ENCODE data around the gene CENPH. TPM values are rescaled to one million over a fixed set of nuclear protein-coding genes. Genes with fewer than 3 reads are reported as not detected.
"Not testable (repeated sequence)": the region's sequence is repeated elsewhere in the genome, so short reads cannot be mapped to it uniquely, and the experiment has no call there.

CENPH gene
- total RNA-seq, 1 donor from 2014 or later, result not detected

- H3K4me3 ChIP-seq, result no peak overlapping the region
- H3K27ac ChIP-seq, result no peak overlapping the region
- H3K4me1 ChIP-seq, result peaks cover 0 to 6% of the 10 kb centered on the region in 2 donors
- DNase-seq (ENCODE audit: low spot score in 2 of 2), result no peak
- H3K27me3 ChIP-seq, result no peaks in the 10 kb centered on the region
- H3K36me3 ChIP-seq, result peaks cover 3 to 5% of the 10 kb centered on the region in 2 donors
- intact Hi-C loops (cut with DNase I), result loop anchor here (10.0 kb wide), 1 partner anchor 55 kb away; no protein-coding TSS in a partner anchor
- no peak for TF ChIP-seq CTCF (IDR thresholded peaks at IDR 0.05)
- no peaks in the 10 kb centered on the region for H3K9me3 ChIP-seq
Observed at GRCh38 chr5:69219939-69220338, 30.6 kb downstream of the CENPH start.

GRCh38 chr5:69220371-69220770 lies 31.0 kb downstream of the CENPH start:
- DNase-seq (ENCODE audit: low spot score in 2 of 2); H3K9me3 ChIP-seq; H3K27ac ChIP-seq; H3K4me1 ChIP-seq; intact Hi-C loops (cut with DNase I); H3K4me3 ChIP-seq; H3K27me3 ChIP-seq; H3K36me3 ChIP-seq: not testable (repeated sequence)

- DNase-seq (ENCODE audit: low spot score in 2 of 2); H3K9me3 ChIP-seq; intact Hi-C loops (cut with DNase I); H3K4me1 ChIP-seq; H3K4me3 ChIP-seq; H3K36me3 ChIP-seq; H3K27ac ChIP-seq; H3K27me3 ChIP-seq: not testable (repeated sequence)
Observed at GRCh38 chr5:69220833-69221232, 31.4 kb downstream of the CENPH start.

GRCh38 chr5:69224520-69224919 lies 35.1 kb downstream of the CENPH start:
- no peaks in the 10 kb centered on the region for H3K4me1 ChIP-seq
- peaks cover 18 to 25% of the 10 kb centered on the region in 2 donors for H3K36me3 ChIP-seq
- H3K27me3 ChIP-seq, result no peaks in the 10 kb centered on the region
- no peak for TF ChIP-seq CTCF (IDR thresholded peaks at IDR 0.05)
- H3K4me3 ChIP-seq, result no peak overlapping the region
- intact Hi-C loops (cut with DNase I), result no loop called here
- H3K27ac ChIP-seq, result no peak overlapping the region
- no peak for DNase-seq (ENCODE audit: low spot score in 2 of 2)
- H3K9me3 ChIP-seq, result no peaks in the 10 kb centered on the region

- intact Hi-C loops (cut with DNase I), result no loop called here
- H3K36me3 ChIP-seq, result peaks cover 20 to 34% of the 10 kb centered on the region in 2 donors
- H3K4me3 ChIP-seq, result no peak overlapping the region
- DNase-seq (ENCODE audit: low spot score in 2 of 2), result no peak
- H3K27me3 ChIP-seq, result no peaks in the 10 kb centered on the region
- H3K27ac ChIP-seq, result no peak overlapping the region
- H3K9me3 ChIP-seq, result no peaks in the 10 kb centered on the region
- no peak for TF ChIP-seq CTCF (IDR thresholded peaks at IDR 0.05)
- H3K4me1 ChIP-seq, result no peaks in the 10 kb centered on the region
Observed at GRCh38 chr5:69225860-69226259, 36.5 kb downstream of the CENPH start.

- no peak for DNase-seq (ENCODE audit: low spot score in 2 of 2)
- intact Hi-C loops (cut with DNase I), result loop anchor here (5.0 kb wide), 1 partner anchor 188 kb away; no protein-coding TSS in a partner anchor
- H3K4me1 ChIP-seq, result no peaks in the 10 kb centered on the region
- no peak overlapping the region for H3K27ac ChIP-seq
- H3K27me3 ChIP-seq, result no peaks in the 10 kb centered on the region
- no peak for TF ChIP-seq CTCF (IDR thresholded peaks at IDR 0.05)
- no peaks in the 10 kb centered on the region for H3K9me3 ChIP-seq
- H3K4me3 ChIP-seq, result no peak overlapping the region
- H3K36me3 ChIP-seq, result peaks cover 17 to 29% of the 10 kb centered on the region in 2 donors
Observed at GRCh38 chr5:69230181-69230580, 40.8 kb downstream of the CENPH start.

GRCh38 chr5:69231281-69231680 lies 41.9 kb downstream of the CENPH start:
- DNase-seq (ENCODE audit: low spot score in 2 of 2), result no peak
- Histone ChIP-seq H3K4me1 (peaks cover 0 to 5% of the 10 kb centered on the region in 2 donors), H3K4me3 (no peak overlapping the region), H3K9me3 (no peaks in the 10 kb centered on the region), H3K36me3 (peaks cover 17 to 29% of the 10 kb centered on the region in 2 donors), H3K27me3 (no peaks in the 10 kb centered on the region), H3K27ac (no peak overlapping the region)
- TF ChIP-seq CTCF (IDR thresholded peaks at IDR 0.05), result no peak
- intact Hi-C loops (cut with DNase I), result loop anchor here (5.0 kb wide), 1 partner anchor 189 kb away; no protein-coding TSS in a partner anchor

Data from ascending aorta (tissue), 2 donors.